HG03045 (cell line): ENCODE data around the gene SMAD5.

ENCODE experiments used
- ATAC-seq: cut with Tn5 transposase; IDR thresholded peaks from one replicate; pipeline ENCODE4 v1.9.1; 2021; ENCODE audit warnings: mild to moderate bottlenecking, moderate library complexity; ENCODE audit not compliant: unreplicated experiment

The SMAD5 gene

GRCh38 chr5:136194576-136194975, 61.9 kb downstream of the SMAD5 start:
- ATAC-seq = no peak

GRCh38 chr5:136195971-136196820, 63.6 kb downstream of the SMAD5 start:
- ATAC-seq = no peak

- ATAC-seq = no peak
Observed at GRCh38 chr5:136197462-136198142, 65.0 kb downstream of the SMAD5 start.

GRCh38 chr5:136198453-136198852, 65.8 kb downstream of the SMAD5 start:
- ATAC-seq = no peak

GRCh38 chr5:136199408-136199807, 66.8 kb downstream of the SMAD5 start:
- no peak for ATAC-seq

GRCh38 chr5:136200130-136200529, 67.5 kb downstream of the SMAD5 start:
- no peak for ATAC-seq

GRCh38 chr5:136200761-136201160, 68.1 kb downstream of the SMAD5 start:
- ATAC-seq = no peak

GRCh38 chr5:136201870-136202269, 69.2 kb downstream of the SMAD5 start:
- ATAC-seq = no peak

- ATAC-seq = no peak
Observed at GRCh38 chr5:136202469-136203205, 70.0 kb downstream of the SMAD5 start.

- ATAC-seq = no peak
Observed at GRCh38 chr5:136203303-136203922, 70.8 kb downstream of the SMAD5 start.

GRCh38 chr5:136205061-136205702, 72.5 kb downstream of the SMAD5 start:
- no peak for ATAC-seq

- no peak for ATAC-seq
Observed at GRCh38 chr5:136205941-136206340, 73.3 kb downstream of the SMAD5 start.

GRCh38 chr5:136206361-136206760, 73.7 kb downstream of the SMAD5 start:
- ATAC-seq = no peak

GRCh38 chr5:136207631-136208030, 75.0 kb downstream of the SMAD5 start:
- ATAC-seq = no peak

GRCh38 chr5:136208916-136209315, 76.3 kb downstream of the SMAD5 start:
- ATAC-seq = no peak

GRCh38 chr5:136209346-136209910, 76.8 kb downstream of the SMAD5 start:
- ATAC-seq = no peak

- ATAC-seq = no peak
Observed at GRCh38 chr5:136210259-136210658, 77.6 kb downstream of the SMAD5 start.

- no peak for ATAC-seq
Observed at GRCh38 chr5:136211282-136212040, 78.8 kb downstream of the SMAD5 start.

GRCh38 chr5:136212252-136212721, 79.6 kb downstream of the SMAD5 start:
- ATAC-seq = peak; percentile 45
